ENCODE measurements around the gene CLTCL1.

Gene CLTCL1

DNA sequence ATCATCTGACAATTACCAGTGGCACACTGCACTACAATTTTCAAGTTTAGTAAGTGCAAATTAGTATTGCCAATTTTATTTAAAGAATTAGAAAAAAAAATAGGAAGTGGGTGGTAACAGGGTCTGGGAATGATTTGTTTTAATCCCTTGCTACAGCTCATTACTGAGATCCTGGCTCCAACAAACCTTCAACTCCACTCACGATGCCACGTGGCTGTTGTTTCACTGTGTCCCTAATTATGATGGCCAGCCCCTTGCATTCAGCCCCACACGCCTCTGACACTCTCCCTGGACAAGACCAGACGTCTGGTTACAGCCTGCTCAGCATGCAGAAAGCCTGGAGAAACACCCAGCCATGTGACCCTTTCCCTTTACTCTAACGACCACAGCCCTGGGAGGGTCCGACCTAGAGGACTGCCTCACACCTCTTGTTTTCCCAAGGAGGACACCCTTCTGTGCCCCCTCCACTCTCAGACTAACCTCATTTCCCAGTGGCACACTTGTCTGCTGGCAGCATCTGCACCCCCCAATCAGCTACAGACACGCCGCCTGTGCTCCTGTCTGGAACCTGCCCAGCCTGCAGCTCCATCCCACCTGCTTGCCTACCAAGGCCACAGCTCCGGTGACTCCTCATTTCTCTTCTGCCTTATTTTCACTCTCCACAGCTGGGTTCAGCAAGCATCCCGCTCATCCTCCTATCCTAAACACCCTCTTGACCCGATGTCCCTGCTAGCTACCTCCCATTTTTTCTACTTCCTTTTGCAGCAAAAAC lies 94.5 kb downstream of the CLTCL1 start:
- DNase-seq (ENCODE audit: low read depth in 2 of 2) = no peak

DNA sequence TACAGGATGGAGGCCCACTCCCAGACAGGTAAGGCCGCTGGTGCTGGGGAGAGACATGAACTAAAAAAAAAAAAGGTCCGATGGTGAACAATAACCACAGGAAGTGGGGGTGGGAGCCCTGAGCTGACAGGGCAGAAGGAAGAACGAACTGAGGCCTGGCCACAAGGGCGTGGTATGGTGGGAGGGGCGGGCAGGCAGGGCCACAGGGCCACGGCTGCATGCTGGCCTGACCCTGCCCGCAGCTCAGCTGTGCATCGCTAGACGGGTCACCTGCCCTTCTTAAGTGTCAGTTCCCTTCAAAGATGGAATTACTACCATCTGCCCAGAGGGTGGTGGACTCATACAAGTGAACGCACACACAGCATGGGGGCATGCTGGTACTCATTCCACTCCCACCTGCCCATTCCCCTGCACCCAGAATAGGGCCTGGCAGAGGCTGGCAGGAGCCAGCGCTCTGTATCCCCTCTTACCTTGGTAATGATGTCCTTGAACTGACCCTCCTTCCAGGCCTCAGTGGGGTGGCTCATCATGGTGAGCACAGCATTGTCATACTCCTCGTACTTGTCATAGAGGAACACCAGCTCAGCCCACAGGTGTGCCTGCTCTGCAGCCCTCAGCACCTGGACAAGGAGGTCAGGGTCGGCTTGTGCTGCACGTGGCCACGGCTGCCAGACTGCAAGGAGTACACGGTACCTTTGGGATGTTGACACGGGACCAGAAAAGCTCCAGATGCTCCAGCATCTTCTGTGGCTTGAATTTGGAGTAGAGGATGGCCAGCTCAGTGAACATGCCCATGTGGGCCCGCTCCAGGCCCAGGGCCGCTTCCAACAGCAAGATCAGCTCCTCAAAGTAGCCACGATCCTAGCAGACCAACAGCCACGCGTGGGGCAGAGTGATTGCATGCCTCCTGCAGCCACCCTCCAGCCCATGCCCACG lies 95.5 kb downstream of the CLTCL1 start:
- DNase-seq (ENCODE audit: low read depth in 2 of 2) = no peak

GRCh38 chr22:19194766-19195536 lies 96.6 kb downstream of the CLTCL1 start:
- DNase-seq (ENCODE audit: low read depth in 2 of 2) = no peak

DNA sequence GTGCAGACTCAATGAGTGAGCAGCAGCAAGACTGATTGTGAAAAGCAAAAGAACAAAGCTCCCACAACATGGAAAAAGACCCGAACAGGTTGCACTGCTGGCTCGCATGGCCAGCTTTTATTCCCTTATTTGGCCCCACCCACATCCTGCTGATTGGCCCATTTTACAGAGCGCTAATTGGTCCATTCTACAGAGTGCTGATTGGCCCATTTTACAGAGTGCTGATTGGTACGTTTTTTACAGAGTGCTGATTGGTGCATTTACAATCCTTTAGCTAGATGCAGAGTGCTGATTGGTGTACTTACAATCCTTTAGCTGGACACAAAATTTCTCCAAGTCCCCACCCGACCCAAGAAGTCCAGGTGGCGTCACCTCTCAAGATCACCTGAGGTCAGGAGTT lies 97.6 kb downstream of the CLTCL1 start:
- no peak for DNase-seq (ENCODE audit: low read depth in 2 of 2)

GRCh38 chr22:19187716-19188563 lies 103.6 kb downstream of the CLTCL1 start:
- DNase-seq (ENCODE audit: low read depth in 2 of 2) = no peak

GRCh38 chr22:19184276-19184997 lies 107.1 kb downstream of the CLTCL1 start:
- DNase-seq (ENCODE audit: low read depth in 2 of 2) = no peak

- no peak for DNase-seq (ENCODE audit: low read depth in 2 of 2)
Observed at GRCh38 chr22:19183216-19183615, 108.3 kb downstream of the CLTCL1 start.

DNA sequence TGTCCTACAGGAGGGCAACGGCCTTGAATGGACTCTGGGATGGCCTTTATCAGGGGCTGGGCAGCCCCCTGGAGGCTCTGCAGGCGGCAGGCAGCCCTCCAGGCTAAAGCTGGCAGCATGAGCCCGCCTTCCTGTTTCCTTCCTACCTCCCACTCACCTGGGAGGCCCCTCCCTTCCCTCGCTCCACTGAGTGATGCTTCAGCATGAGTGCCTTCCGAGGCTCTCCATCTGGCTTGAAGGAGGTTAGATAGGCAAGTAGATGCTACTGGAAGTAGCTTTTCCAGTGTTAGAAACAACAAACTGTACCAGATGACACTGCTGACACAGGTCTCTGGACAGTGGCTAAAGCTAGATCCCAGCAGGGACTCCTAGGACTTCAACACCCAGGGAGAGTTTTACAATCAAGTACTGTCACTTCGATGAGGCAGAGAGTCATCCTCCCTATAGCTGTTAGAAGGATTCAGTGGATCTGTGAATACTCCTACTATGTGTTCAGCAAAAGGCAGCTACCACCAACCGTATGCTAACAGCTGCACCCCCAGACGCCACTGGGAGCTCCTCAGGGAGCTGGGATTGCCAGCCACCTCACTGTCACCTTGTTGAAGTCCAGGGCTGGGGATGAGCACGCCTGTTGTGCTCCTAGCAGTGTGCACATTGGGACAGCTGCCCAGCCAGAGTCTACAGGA lies 108.9 kb downstream of the CLTCL1 start:
- no peak for DNase-seq (ENCODE audit: low read depth in 2 of 2)

- no peak for DNase-seq (ENCODE audit: low read depth in 2 of 2)
Observed at GRCh38 chr22:19181786-19182471, 109.6 kb downstream of the CLTCL1 start.

DNA sequence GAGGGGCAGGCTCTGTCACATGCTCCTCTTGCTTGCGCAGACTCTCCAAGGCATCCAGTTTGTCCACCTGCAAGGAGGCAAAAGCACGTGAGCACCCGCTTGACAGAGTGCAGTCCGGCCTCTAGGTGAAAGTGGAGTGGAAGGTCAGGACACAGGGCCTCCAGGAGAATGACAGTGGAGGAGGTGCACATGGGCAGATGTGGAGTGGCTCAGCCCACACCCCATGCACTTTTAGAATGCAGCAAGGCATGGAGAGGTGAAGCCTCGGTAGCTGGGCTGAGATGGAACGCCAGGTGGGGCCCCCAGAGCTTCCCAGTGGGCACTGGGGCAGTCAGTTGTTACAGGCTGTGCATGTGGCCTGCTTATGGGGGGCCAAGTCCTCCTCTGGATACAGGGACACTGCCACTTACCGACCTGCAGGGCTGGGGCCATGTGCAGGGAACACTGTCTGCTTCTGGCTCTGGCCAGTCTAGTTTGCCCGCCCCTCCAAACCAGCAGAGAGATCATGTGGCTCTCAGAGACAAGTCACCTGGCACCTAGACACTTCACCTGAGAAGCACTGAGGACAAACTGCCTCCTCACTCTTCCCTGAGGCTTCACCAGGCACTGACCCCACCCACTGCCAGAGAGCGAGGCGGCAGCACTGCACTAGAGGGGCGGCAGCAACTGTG lies 110.6 kb downstream of the CLTCL1 start:
- DNase-seq (ENCODE audit: low read depth in 2 of 2) = no peak

DNA sequence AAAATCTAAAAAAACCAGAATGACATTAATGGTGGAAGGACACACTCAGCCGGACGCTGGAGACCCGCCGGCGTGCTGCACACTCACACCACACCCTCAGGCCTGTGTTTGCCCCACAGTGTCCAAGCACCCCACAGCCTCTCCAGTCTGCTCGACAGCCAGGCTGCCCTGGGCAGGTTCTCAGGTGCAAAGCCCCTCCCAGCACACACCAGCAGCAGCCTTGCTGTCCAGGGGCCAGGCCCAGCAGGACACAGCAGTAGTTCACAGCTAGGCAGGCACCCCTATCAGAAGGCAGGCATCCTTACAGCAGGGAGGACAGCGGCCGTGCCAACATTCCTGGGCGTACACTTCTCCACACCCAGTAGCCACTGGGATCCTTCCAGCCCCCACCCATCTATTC lies 111.3 kb downstream of the CLTCL1 start:
- DNase-seq (ENCODE audit: low read depth in 2 of 2) = no peak

DNA sequence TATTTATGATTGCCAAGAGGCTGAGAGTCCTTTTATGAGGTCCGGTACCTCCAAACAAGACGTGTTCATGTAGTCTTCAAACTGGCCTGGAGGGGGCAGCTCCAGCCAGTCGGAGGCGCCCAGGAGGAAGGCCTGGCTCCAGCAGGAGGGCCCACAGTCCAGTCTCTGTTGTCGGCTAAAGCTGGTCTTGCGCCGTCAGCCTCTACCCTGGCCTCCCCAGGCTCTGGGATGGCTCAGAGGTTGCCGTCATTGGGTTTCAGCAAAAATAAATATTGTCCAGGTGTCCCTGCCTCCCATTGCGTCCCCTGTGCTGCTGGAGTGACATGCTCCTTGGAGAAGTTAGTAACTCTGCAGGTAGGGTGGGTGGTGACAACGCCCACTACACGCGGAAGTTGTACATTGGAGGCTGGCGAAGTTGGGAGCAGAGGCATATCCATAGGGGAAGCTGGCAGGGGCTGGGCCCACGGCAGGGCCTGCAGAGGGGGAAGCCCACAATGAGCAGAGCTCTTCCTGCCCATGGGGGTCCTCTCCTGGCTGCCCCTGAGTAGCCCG lies 111.9 kb downstream of the CLTCL1 start:
- peak in 1 of 2 donors; percentile 44 for DNase-seq (ENCODE audit: low read depth in 2 of 2)

GRCh38 chr22:19178657-19179496 lies 112.6 kb downstream of the CLTCL1 start, which contains the start of gene SLC25A1:
TSS of gene SLC25A1 (minus strand) at chr22:19178736. CDS start at chr22:19178673, 63 bp downstream.
- DNase-seq (ENCODE audit: low read depth in 2 of 2) = peak; percentile 85 to 89

GRCh38 chr22:19178065-19178656 lies 113.4 kb downstream of the CLTCL1 start:
- peak in 1 of 2 donors; percentile 37 for DNase-seq (ENCODE audit: low read depth in 2 of 2)

- no peak for DNase-seq (ENCODE audit: low read depth in 2 of 2)
Observed at GRCh38 chr22:19177164-19178064, 114.1 kb downstream of the CLTCL1 start.

- DNase-seq (ENCODE audit: low read depth in 2 of 2) = no peak
Observed at GRCh38 chr22:19176732-19177131, 114.8 kb downstream of the CLTCL1 start.
